Measurements from ENCODE around the gene HECTD1.

DNA sequence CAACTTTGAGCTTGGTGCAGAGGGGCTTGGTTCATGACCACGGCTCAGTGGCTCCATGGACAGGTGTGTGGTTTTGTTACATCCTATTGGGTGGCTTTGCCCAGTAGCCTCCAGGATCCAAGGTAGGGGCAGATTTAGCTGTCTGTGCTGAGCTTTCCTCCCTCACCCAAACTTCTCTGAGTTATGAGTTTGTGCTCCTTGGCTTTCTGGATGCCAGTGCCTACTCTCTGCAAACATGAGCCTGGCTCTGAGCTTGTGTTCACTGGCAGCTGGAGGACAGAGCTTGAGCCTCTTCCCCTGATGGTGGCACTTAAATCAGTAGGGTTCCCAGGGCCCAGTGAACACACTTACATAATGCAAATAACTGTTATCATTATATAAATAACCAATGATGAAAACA, 45.3 kb upstream of the HECTD1 start:
- no peak for TF ChIP-seq CTCF (IDR thresholded peaks at IDR 0.05; ENCODE audit: low read length)
- no peak for TF ChIP-seq EZH2 (optimal IDR thresholded peaks at IDR 0.05; ENCODE audit: low read depth, low read length)

Data from MM.1S (cell line).